Loucy (cell line): ENCODE results near the gene ATOX1.

Experiments
- CTCF ChIP-seq: fragments of 200-600 bp; sonication (generic); conservative IDR thresholded peaks from 2 replicates; pipeline ENCODE4 v1.5.1; 2014; ENCODE audit warnings: mild to moderate bottlenecking, antibody characterized with exemption, low read length
- EZH2phosphoT487 ChIP-seq: fragments of 200-600 bp; IDR thresholded peaks from 2 replicates; pipeline ENCODE4 v1.6.1; 2018; ENCODE audit warnings: antibody characterized with exemption, mild to moderate bottlenecking, moderate library complexity, borderline replicate concordance

GRCh38 chr5:151707567-151707966 lies 50.9 kb downstream of the ATOX1 start:
- no peak for TF ChIP-seq CTCF
- no peak for TF ChIP-seq EZH2phosphoT487
